SK-N-SH (cell line): ENCODE measurements around the gene STRN3.

Experiments used
- CTCF ChIP-seq: fragments of 200-600 bp; sonication (generic); IDR thresholded peaks from 2 replicates; pipeline ENCODE4 v1.6.1; 2017; ENCODE audit warnings: antibody characterized with exemption, mild to moderate bottlenecking, moderate library complexity
- NFIC ChIP-seq: IDR thresholded peaks from 2 replicates; pipeline ENCODE4 v1.4.0; 2012; ENCODE audit warnings: borderline replicate concordance
- POLR2AphosphoS5 ChIP-seq: IDR thresholded peaks from 2 replicates; pipeline ENCODE4 v1.6.1; 2012; ENCODE audit warnings: low read depth, low read length
- USF2 ChIP-seq: fragments of 150-350 bp; IDR thresholded peaks from 2 replicates; pipeline ENCODE4 v1.6.1; 2017; ENCODE audit warnings: antibody characterized with exemption, low read length, low read depth, borderline replicate concordance

- no peak for TF ChIP-seq CTCF
- TF ChIP-seq NFIC: no peak
- TF ChIP-seq USF2: no peak
- no peak for TF ChIP-seq POLR2AphosphoS5
Observed at GRCh38 chr14:30883508-30884294, 142.5 kb downstream of the STRN3 start.
